Measurements from ENCODE around the gene PDLIM7. TPM values are rescaled to one million over a fixed set of nuclear protein-coding genes. Genes with fewer than 3 reads are reported as not detected.
A peak's percentile ranks its signal among the peaks of the same experiment; 100 is the strongest.

Gene PDLIM7
- polyA plus RNA-seq, 1 donor from 2014 or later: 16.3 TPM

GRCh38 chr5:177448244-177448950, 49.0 kb downstream of the PDLIM7 start:
- peaks cover 3% of the 10 kb centered on the region for H3K27me3 Mint-ChIP-seq
- H3K4me1 Mint-ChIP-seq: peaks cover 28 to 41% (median 28%) of the 10 kb centered on the region in 3 donors
- H3K9me3 Mint-ChIP-seq: no peaks in the 10 kb centered on the region
- H3K27ac Mint-ChIP-seq: peak overlapping the region; percentile 89 to 95 (median 94)
- H3K4me3 Mint-ChIP-seq: peak overlapping the region; percentile 4 to 89 (median 79)
- H3K36me3 Mint-ChIP-seq: no peaks in the 10 kb centered on the region

- peaks cover 26 to 36% (median 28%) of the 10 kb centered on the region in 3 donors for H3K4me1 Mint-ChIP-seq
- H3K4me3 Mint-ChIP-seq: peak overlapping the region; percentile 50 to 89 (median 79)
- peaks cover under 1% of the 10 kb centered on the region for H3K36me3 Mint-ChIP-seq
- peak overlapping the region; percentile 89 to 95 (median 94) for H3K27ac Mint-ChIP-seq
- peaks cover 3% of the 10 kb centered on the region for H3K27me3 Mint-ChIP-seq
- H3K9me3 Mint-ChIP-seq: no peaks in the 10 kb centered on the region
These were observed 49.7 kb downstream of the PDLIM7 start for GRCh38 chr5:177447611-177448243.

- Mint-ChIP-seq H3K4me3 (peak overlapping the region in 2 of 4 donors; percentile 65 to 89), H3K9me3 (no peaks in the 10 kb centered on the region), H3K27me3 (peaks cover 3% of the 10 kb centered on the region), H3K27ac (peak overlapping the region in 2 of 3 donors; percentile 57 to 89), H3K36me3 (peaks cover 3% of the 10 kb centered on the region), H3K4me1 (peaks cover 26 to 33% (median 28%) of the 10 kb centered on the region in 3 donors)
These were observed 50.3 kb downstream of the PDLIM7 start for GRCh38 chr5:177447066-177447610.

GRCh38 chr5:177446200-177447065, 51.0 kb downstream of the PDLIM7 start, which contains the start of gene PRR7:
PRR7 (plus strand) TSS chr5:177446814; CDS start chr5:177455068, 8,254 bp downstream.
- H3K9me3 Mint-ChIP-seq: no peaks in the 10 kb centered on the region
- H3K4me1 Mint-ChIP-seq: peaks cover 26 to 28% (median 28%) of the 10 kb centered on the region in 3 donors
- peaks cover 3% of the 10 kb centered on the region for H3K36me3 Mint-ChIP-seq
- peak within 1 kb of the TSS; percentile 77 to 93 (median 86) for H3K4me3 Mint-ChIP-seq
- peak within 1 kb of the TSS; percentile 86 to 99 (median 97) for H3K27ac Mint-ChIP-seq
- peaks cover 3% of the 10 kb centered on the region for H3K27me3 Mint-ChIP-seq

GRCh38 chr5:177445917-177446199, 51.5 kb downstream of the PDLIM7 start:
- Mint-ChIP-seq H3K4me1 (peaks cover 25 to 28% (median 26%) of the 10 kb centered on the region in 3 donors), H3K27ac (peak overlapping the region; percentile 86 to 99 (median 97)), H3K36me3 (peaks cover 3% of the 10 kb centered on the region), H3K9me3 (no peaks in the 10 kb centered on the region), H3K4me3 (peak overlapping the region; percentile 77 to 93 (median 86)), H3K27me3 (peaks cover 3% of the 10 kb centered on the region)

- Mint-ChIP-seq H3K27me3 (peaks cover 3% of the 10 kb centered on the region), H3K27ac (peak overlapping the region; percentile 86 to 99 (median 97)), H3K36me3 (peaks cover 3% of the 10 kb centered on the region), H3K4me1 (peaks cover 24 to 28% (median 26%) of the 10 kb centered on the region in 3 donors), H3K9me3 (no peaks in the 10 kb centered on the region), H3K4me3 (peak overlapping the region; percentile 77 to 93 (median 86))
These were observed 52.1 kb downstream of the PDLIM7 start for GRCh38 chr5:177445052-177445916.

GRCh38 chr5:177444106-177445051, 53.0 kb downstream of the PDLIM7 start:
- Mint-ChIP-seq H3K9me3 (no peaks in the 10 kb centered on the region), H3K4me1 (peaks cover 26 to 34% (median 30%) of the 10 kb centered on the region in 3 donors), H3K36me3 (peaks cover 7% of the 10 kb centered on the region)

GRCh38 chr5:177443144-177443983, 54.0 kb downstream of the PDLIM7 start:
- Mint-ChIP-seq H3K4me1 (peaks cover 22 to 30% (median 29%) of the 10 kb centered on the region in 3 donors), H3K36me3 (peaks cover 7% of the 10 kb centered on the region), H3K4me3 (peak overlapping the region in 1 of 4 donors; percentile 93), H3K27ac (peak overlapping the region in 2 of 3 donors; percentile 97 to 99), H3K27me3 (peaks cover 1% of the 10 kb centered on the region), H3K9me3 (no peaks in the 10 kb centered on the region)

More at GRCh38 chr5:177444106-177445051, 53.0 kb downstream of the PDLIM7 start:
- Mint-ChIP-seq H3K4me3 (peak overlapping the region; percentile 25 to 93 (median 65)), H3K27ac (peak overlapping the region; percentile 86 to 99 (median 97)), H3K27me3 (peaks cover 3% of the 10 kb centered on the region)

- Mint-ChIP-seq H3K9me3 (no peaks in the 10 kb centered on the region), H3K36me3 (peaks cover 7% of the 10 kb centered on the region), H3K4me1 (peaks cover 18 to 27% (median 25%) of the 10 kb centered on the region in 3 donors), H3K27me3 (no peaks in the 10 kb centered on the region), H3K27ac (peak overlapping the region; percentile 16 to 99 (median 73)), H3K4me3 (peak overlapping the region in 2 of 4 donors; percentile 30 to 36)
These were observed 55.2 kb downstream of the PDLIM7 start for GRCh38 chr5:177442066-177442826.

- no peaks in the 10 kb centered on the region for H3K9me3 Mint-ChIP-seq
- H3K36me3 Mint-ChIP-seq: peaks cover 7% of the 10 kb centered on the region
- H3K4me3 Mint-ChIP-seq: peak overlapping the region in 2 of 4 donors; percentile 32 to 52
- H3K27me3 Mint-ChIP-seq: no peaks in the 10 kb centered on the region
- H3K27ac Mint-ChIP-seq: peak overlapping the region in 2 of 3 donors; percentile 27 to 58
- H3K4me1 Mint-ChIP-seq: peaks cover 20 to 28% (median 25%) of the 10 kb centered on the region in 3 donors
These were observed 56.2 kb downstream of the PDLIM7 start for GRCh38 chr5:177440990-177441780.

Data from IgD-negative memory B cell (primary cell).